Measurements from ENCODE around the gene CCDC148.

DNA sequence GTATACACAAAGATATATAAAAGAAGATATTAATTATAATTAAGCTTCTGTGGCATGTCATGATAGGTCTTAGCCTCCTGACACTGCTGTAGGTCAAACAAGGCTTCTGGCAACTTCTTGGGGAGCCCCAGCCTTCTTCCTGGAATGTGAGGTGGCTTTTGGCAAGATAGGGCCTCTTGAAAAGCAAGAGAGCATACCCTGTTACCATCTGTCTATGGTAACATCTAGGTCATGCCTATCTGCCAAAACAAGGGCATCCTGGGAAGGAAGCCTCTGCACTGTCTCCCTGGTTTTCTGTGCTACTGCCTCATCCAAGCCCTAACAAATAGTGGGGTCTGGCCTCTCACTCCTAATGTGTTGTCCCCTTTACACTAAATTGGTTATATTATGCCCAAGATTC is 70.9 kb downstream of the CCDC148 start:
- TF ChIP-seq, protein P1, sequence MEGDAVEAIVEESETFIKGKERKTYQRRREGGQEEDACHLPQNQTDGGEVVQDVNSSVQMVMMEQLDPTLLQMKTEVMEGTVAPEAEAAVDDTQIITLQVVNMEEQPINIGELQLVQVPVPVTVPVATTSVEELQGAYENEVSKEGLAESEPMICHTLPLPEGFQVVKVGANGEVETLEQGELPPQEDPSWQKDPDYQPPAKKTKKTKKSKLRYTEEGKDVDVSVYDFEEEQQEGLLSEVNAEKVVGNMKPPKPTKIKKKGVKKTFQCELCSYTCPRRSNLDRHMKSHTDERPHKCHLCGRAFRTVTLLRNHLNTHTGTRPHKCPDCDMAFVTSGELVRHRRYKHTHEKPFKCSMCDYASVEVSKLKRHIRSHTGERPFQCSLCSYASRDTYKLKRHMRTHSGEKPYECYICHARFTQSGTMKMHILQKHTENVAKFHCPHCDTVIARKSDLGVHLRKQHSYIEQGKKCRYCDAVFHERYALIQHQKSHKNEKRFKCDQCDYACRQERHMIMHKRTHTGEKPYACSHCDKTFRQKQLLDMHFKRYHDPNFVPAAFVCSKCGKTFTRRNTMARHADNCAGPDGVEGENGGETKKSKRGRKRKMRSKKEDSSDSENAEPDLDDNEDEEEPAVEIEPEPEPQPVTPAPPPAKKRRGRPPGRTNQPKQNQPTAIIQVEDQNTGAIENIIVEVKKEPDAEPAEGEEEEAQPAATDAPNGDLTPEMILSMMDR (IDR thresholded peaks at IDR 0.05) = no peak
- no peak for TF ChIP-seq POLR2A (IDR thresholded peaks at IDR 0.05)

Data from esophagus squamous epithelium (tissue), 4 donors.